HepG2 (cell line): ENCODE measurements around the gene LYZL2. TPM values are rescaled to one million over a fixed set of nuclear protein-coding genes. Genes with fewer than 3 reads are reported as not detected.

Experiments
- ATRX ChIP-seq: sonication (generic); formaldehyde crosslinking; IDR thresholded peaks from 2 replicates; pipeline ENCODE4 v1.4.0; 2020; ENCODE audit warnings: missing genetic modification reagents, borderline replicate concordance
- CREB1 ChIP-seq, 2 experiments: fragments of 450-650 bp in 1 of 2; IDR thresholded peaks; 2 replicates each; pipeline ENCODE4 v1.6.1; 2016 to 2017; ENCODE audit warnings: control low read depth in 1 of 2, mild to moderate bottlenecking in 1 of 2, missing compliant biosample characterization in 1 of 2, missing genetic modification characterization in 1 of 2
- CREM ChIP-seq, 2 experiments: sonication (generic) in 1 of 2; formaldehyde crosslinking in 1 of 2; IDR thresholded peaks; 2 replicates each; pipeline versions ENCODE4 v1.4.0 to v1.6.1; 2016 to 2020; ENCODE audit warnings: antibody characterized with exemption in 1 of 2, mild to moderate bottlenecking in 1 of 2, missing genetic modification reagents in 1 of 2
- FOXP4 ChIP-seq: sonication (generic); formaldehyde crosslinking; IDR thresholded peaks from 2 replicates; pipeline ENCODE4 v1.4.0; 2020; ENCODE audit warnings: missing genetic modification reagents
- HMG20A ChIP-seq: IDR thresholded peaks from 2 replicates; pipeline ENCODE4 v1.6.1; 2016; ENCODE audit warnings: borderline replicate concordance
- MAF1 ChIP-seq: sonication (generic); formaldehyde crosslinking; IDR thresholded peaks from 2 replicates; pipeline ENCODE4 v1.5.0; 2020; ENCODE audit warnings: missing genetic modification reagents, borderline replicate concordance
- MAFF ChIP-seq: IDR thresholded peaks from 2 replicates; pipeline ENCODE4 v1.6.1; 2011; ENCODE audit warnings: low read depth, low read length, improper control_type of control experiment
- MED1 ChIP-seq: sonication (generic); formaldehyde crosslinking; IDR thresholded peaks from 2 replicates; pipeline ENCODE4 v1.4.0; 2020; ENCODE audit warnings: missing genetic modification reagents
- PHF5A ChIP-seq: IDR thresholded peaks from one replicate; pipeline ENCODE4 v1.6.1; 2018; ENCODE audit warnings: low read depth, missing genetic modification reagents; ENCODE audit not compliant: unreplicated experiment
- PLRG1 ChIP-seq: fragments of 450-650 bp; conservative IDR thresholded peaks from 2 replicates; pipeline ENCODE4 v1.6.1; 2016
- RXRB ChIP-seq: IDR thresholded peaks from 2 replicates; pipeline ENCODE4 v1.6.1; 2016; ENCODE audit warnings: borderline replicate concordance, missing genetic modification reagents, missing compliant biosample characterization
- SAP130 ChIP-seq: IDR thresholded peaks from 2 replicates; pipeline ENCODE4 v1.6.1; 2016; ENCODE audit warnings: low read depth
- SPEN ChIP-seq: sonication (generic); formaldehyde crosslinking; IDR thresholded peaks from 2 replicates; pipeline ENCODE4 v1.5.1; 2020; ENCODE audit warnings: low read depth, mild to moderate bottlenecking, missing genetic modification reagents
- TBL1XR1 ChIP-seq: fragments of 150-350 bp; IDR thresholded peaks from 2 replicates; pipeline ENCODE4 v1.6.1; 2014; ENCODE audit warnings: borderline replicate concordance, low read length; ENCODE audit not compliant: partially characterized antibody
- TCF7 ChIP-seq: sonication (generic); IDR thresholded peaks from 2 replicates; pipeline ENCODE4 v1.6.1; 2016; ENCODE audit warnings: antibody characterized with exemption, low read depth
- TRIM24 ChIP-seq: sonication (generic); formaldehyde crosslinking; IDR thresholded peaks from 2 replicates; pipeline ENCODE4 v1.8.0; 2022; ENCODE audit warnings: mild to moderate bottlenecking, missing genetic modification reagents
- UBTF ChIP-seq: sonication (generic); formaldehyde crosslinking; IDR thresholded peaks from 2 replicates; pipeline ENCODE4 v1.4.0; 2020; ENCODE audit warnings: mild to moderate bottlenecking, missing genetic modification reagents
- ZBTB7B ChIP-seq: sonication (generic); formaldehyde crosslinking; IDR thresholded peaks from 2 replicates; pipeline ENCODE4 v1.4.0; 2020; ENCODE audit warnings: missing genetic modification reagents
- ZNF17 ChIP-seq: sonication (generic); formaldehyde crosslinking; IDR thresholded peaks from 2 replicates; pipeline ENCODE4 v1.5.0; 2020; ENCODE audit warnings: mild to moderate bottlenecking, missing genetic modification reagents
- ZNF329 ChIP-seq: sonication (generic); formaldehyde crosslinking; IDR thresholded peaks from 2 replicates; pipeline ENCODE4 v1.9.0; 2021; ENCODE audit warnings: low read depth, mild to moderate bottlenecking, missing genetic modification reagents
- ZNF333 ChIP-seq: sonication (generic); formaldehyde crosslinking; IDR thresholded peaks from 2 replicates; pipeline ENCODE4 v1.4.0; 2020; ENCODE audit warnings: mild to moderate bottlenecking, missing genetic modification reagents, borderline replicate concordance
- ZNF652 ChIP-seq: IDR thresholded peaks from 2 replicates; pipeline ENCODE4 v1.6.1; 2016; ENCODE audit warnings: low read depth, borderline replicate concordance
- polyA plus RNA-seq, 8 experiments: library from polyadenylated mRNA; depleted of rRNA in 3 of 8; stranded (reverse) in 7 of 8; unstranded in 1 of 8; fragments of >200 nt; fragmentation: Illumina TruSeq in 4 of 8; extraction: Trizol in 4 of 8; gene quantifications; 2 replicates each; pipeline versions ENCODE4 v1.2.1 to v1.2.3, GENCODE V29; 2011 to 2016; ENCODE audit warnings: low read depth in 4 of 8, missing spikeins in 1 of 8, mixed read lengths in 1 of 8; ENCODE audit not compliant: insufficient read depth in 1 of 8
- total RNA-seq, 5 experiments: library from RNA; depleted of rRNA; stranded (reverse); fragments of >200 nt; fragmentation: Illumina TruSeq; extraction: Trizol; gene quantifications; 2 replicates each; pipeline ENCODE4 v1.2.3, GENCODE V29; 2016; ENCODE audit warnings: low read depth in 1 of 5
- TF ChIP-seq, protein P1 (sequence below): sonication (generic); formaldehyde crosslinking; IDR thresholded peaks from 2 replicates; pipeline ENCODE4 v1.5.1; 2020; ENCODE audit warnings: mild to moderate bottlenecking, missing genetic modification reagents, moderate library complexity

The LYZL2 gene
- total and polyA plus RNA-seq, 2 of the 13 experiments (the other 11 are each of a cell fraction or from before 2014, with no cell fraction given) = 0.20 to 0.63 TPM

DNA sequence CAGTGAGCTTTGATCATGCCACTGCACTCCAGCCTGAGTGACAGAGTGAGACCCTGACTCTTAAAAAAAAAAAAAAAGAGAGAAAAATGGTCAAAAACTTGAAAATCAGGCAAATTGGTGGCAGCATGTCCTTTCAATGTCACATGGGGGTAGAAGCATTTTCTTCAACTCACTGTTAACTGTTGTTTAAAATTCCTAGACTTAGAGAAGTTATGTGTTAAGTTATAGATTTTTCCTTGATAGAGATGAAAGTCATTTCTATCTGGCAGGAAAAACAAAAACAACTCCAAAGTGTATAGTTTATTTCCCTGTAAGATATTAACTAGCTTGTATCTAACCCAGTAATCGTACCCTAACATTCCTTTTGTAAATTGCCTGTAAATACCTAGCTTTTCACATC lies 26.8 kb downstream of the LYZL2 start (continued):
- TF ChIP-seq ZNF17 (CRISPR knock-in tag) = no peak
- TF ChIP-seq RXRB = peak; percentile 87
- no peak for TF ChIP-seq PLRG1
- peak; percentile 62; the same call in 1 of the 2 replicates for TF ChIP-seq HMG20A (CRISPR knock-in tag)
- TF ChIP-seq UBTF (CRISPR knock-in tag) = no peak
- TF ChIP-seq ZNF329 (CRISPR knock-in tag) = no peak
- peak; percentile 46; the same call in 1 of the 2 replicates for TF ChIP-seq ZNF652
- TF ChIP-seq TBL1XR1 = peak; percentile 97
- TF ChIP-seq ZNF333 (CRISPR knock-in tag) = no peak
- TF ChIP-seq CREB1 (IDR thresholded peaks at IDR 0.05) = no peak
- 0 out of 2 replicates have a peak, but pooled peaks have one; percentile 19 for TF ChIP-seq CREB1 (CRISPR knock-in tag; IDR thresholded peaks at IDR 0.05)
- TF ChIP-seq FOXP4 (CRISPR knock-in tag) = peak; percentile 52; the same call in 1 of the 2 replicates
- no peak for TF ChIP-seq MAFF
- no peak for TF ChIP-seq SPEN (CRISPR knock-in tag)
- TF ChIP-seq, protein P1, sequence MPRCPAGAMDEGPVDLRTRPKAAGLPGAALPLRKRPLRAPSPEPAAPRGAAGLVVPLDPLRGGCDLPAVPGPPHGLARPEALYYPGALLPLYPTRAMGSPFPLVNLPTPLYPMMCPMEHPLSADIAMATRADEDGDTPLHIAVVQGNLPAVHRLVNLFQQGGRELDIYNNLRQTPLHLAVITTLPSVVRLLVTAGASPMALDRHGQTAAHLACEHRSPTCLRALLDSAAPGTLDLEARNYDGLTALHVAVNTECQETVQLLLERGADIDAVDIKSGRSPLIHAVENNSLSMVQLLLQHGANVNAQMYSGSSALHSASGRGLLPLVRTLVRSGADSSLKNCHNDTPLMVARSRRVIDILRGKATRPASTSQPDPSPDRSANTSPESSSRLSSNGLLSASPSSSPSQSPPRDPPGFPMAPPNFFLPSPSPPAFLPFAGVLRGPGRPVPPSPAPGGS (CRISPR knock-in tag) = no peak
- peak; percentile 68 for TF ChIP-seq CREM (IDR thresholded peaks at IDR 0.05)
- no peak for TF ChIP-seq CREM (CRISPR knock-in tag; IDR thresholded peaks at IDR 0.05)
- no peak for TF ChIP-seq MAF1 (CRISPR knock-in tag)
- no peak for TF ChIP-seq PHF5A (CRISPR knock-in tag)
- no peak for TF ChIP-seq TRIM24
- TF ChIP-seq ZBTB7B = no peak
- peak; percentile 63 for TF ChIP-seq TCF7
- peak; percentile 35; the same call in 1 of the 2 replicates for TF ChIP-seq SAP130
- TF ChIP-seq ATRX (CRISPR knock-in tag) = no peak
- peak; percentile 23; the same call in 1 of the 2 replicates for TF ChIP-seq MED1 (CRISPR knock-in tag)
